CD4-positive, CD25-positive, alpha-beta regulatory T cell (primary cell): ENCODE results near the gene FBLL1. TPM values are rescaled to one million over a fixed set of nuclear protein-coding genes. Genes with fewer than 3 reads are reported as not detected.
"Not testable (repeated sequence)": the region's sequence is repeated elsewhere in the genome, so short reads cannot be mapped to it uniquely, and the experiment has no call there.

Experiments
- ATAC-seq, 2 donors: fragments of 150-1000 bp; cut with Tn5 transposase; one replicate each; pipeline ENCODE4 v1.10.0; 2021; ENCODE audit warnings: low read depth in 2 of 2, moderate number of reproducible peaks in 2 of 2, moderate library complexity in 1 of 2
- DNase-seq, 3 donors: peaks; one replicate each; pipeline versions ENCODE4 v3.0.0 to v3.0.0-alpha.2; 2012 to 2022; ENCODE audit warnings: mixed read lengths in 1 of 3
- H3K27ac ChIP-seq: one replicate; pipeline ENCODE4 v1.7.0; 2013; ENCODE audit warnings: mild to moderate bottlenecking, low read length; ENCODE audit not compliant: insufficient read depth, poor library complexity, severe bottlenecking
- H3K27me3 ChIP-seq: one replicate; pipeline ENCODE4 v1.7.0; 2013; ENCODE audit warnings: low read length; ENCODE audit not compliant: control insufficient read depth, insufficient read depth
- H3K36me3 ChIP-seq: one replicate; pipeline ENCODE4 v1.7.0; 2013; ENCODE audit warnings: mild to moderate bottlenecking, low read length, moderate library complexity; ENCODE audit not compliant: control insufficient read depth, insufficient read depth
- H3K4me1 ChIP-seq: 2 replicates; pipeline ENCODE4 v1.7.0; 2013; ENCODE audit warnings: mild to moderate bottlenecking, low read length; ENCODE audit not compliant: insufficient read depth, control insufficient read depth, poor library complexity, severe bottlenecking
- H3K4me3 ChIP-seq: one replicate; pipeline ENCODE4 v1.7.0; 2013; ENCODE audit warnings: low read depth, mild to moderate bottlenecking, low read length, moderate library complexity
- H3K9me3 ChIP-seq, 2 experiments: 1 replicate in 1 of 2; 2 replicates in 1 of 2; pipeline ENCODE4 v1.7.0; 2013; ENCODE audit warnings: low read length in 2 of 2, mild to moderate bottlenecking in 1 of 2, moderate library complexity in 1 of 2; ENCODE audit not compliant: control insufficient read depth in 2 of 2
- H3K27ac Mint-ChIP-seq, 3 donors: one replicate each; pipeline ENCODE4 v1.8.0; 2020 to 2022; ENCODE audit warnings: mild to moderate bottlenecking in 3 of 3, mixed read lengths in 3 of 3, moderate library complexity in 2 of 3
- H3K27me3 Mint-ChIP-seq: one replicate; pipeline ENCODE4 v1.8.0; 2022; ENCODE audit warnings: mild to moderate bottlenecking, mixed read lengths
- H3K36me3 Mint-ChIP-seq: one replicate; pipeline ENCODE4 v1.8.0; 2020; ENCODE audit warnings: mixed read lengths
- H3K4me1 Mint-ChIP-seq, 4 donors: one replicate each; pipeline ENCODE4 v1.8.0; 2020 to 2022; ENCODE audit warnings: mixed read lengths in 4 of 4, mild to moderate bottlenecking in 1 of 4
- H3K4me3 Mint-ChIP-seq, 4 donors: one replicate each; pipeline ENCODE4 v1.8.0; 2020 to 2022; ENCODE audit warnings: mild to moderate bottlenecking in 4 of 4, mixed read lengths in 4 of 4, moderate library complexity in 3 of 4
- H3K9me3 Mint-ChIP-seq, 7 donors: one replicate each; pipeline ENCODE4 v1.8.0; 2020 to 2022; ENCODE audit warnings: mixed read lengths in 7 of 7, mild to moderate bottlenecking in 3 of 7, moderate library complexity in 2 of 7
- polyA plus RNA-seq, 4 donors: library from polyadenylated mRNA; unstranded; fragments of 300-500 nt; fragmentation: Illumina TruSeq; gene quantifications; one replicate each; pipeline ENCODE4 v1.2.3, GENCODE V29; 2021
- total RNA-seq: library from RNA; stranded (reverse); gene quantifications from one replicate; pipeline ENCODE4 v1.2.3, GENCODE V29; 2022

The FBLL1 gene
- total and polyA plus RNA-seq, 5 donors from 2014 or later = not detected

DNA sequence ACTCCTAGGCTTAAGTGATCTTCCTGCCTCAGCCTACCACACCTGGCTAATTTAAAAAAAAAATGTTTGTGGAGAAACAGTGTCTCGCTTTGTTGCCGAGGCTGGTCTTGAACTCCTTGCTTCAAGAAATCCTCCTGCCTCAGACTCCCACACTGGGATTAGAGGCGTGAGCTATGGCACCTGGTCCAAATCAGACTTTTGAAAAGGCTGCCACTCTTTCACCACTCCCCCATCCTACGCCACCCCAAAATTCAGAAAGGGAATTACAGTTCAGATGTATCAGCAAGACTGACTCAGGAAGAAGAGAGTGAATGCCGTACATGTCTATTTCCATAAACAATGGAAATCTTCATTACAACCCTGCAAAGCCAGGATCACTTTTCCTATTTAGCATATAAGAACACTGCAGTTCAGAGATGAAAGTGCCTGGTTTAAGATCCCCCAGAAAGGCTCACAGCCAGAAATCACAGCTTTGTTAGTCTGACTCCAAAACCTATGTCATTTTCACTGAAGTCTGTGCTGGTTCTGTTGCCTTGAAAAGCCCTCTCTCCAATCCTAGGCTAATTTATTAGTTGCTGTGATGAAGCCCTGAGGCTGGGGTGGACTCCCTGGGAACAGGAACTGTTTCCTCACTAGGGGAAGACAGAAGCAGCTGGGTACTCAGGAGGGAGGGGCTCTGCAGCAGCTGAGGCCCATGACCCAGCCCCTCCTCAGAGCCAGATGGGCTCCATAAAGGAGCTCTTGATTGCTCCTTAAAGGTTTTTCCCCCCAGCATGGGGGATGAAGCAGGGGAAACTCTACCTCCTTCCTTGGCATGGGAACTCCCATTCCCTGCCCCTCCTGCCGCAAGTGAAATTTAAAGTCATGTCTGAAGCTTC, 3.1 kb downstream of the FBLL1 start:
- Histone ChIP-seq H3K4me1 (no peaks in the 10 kb centered on the region), H3K4me3 (no peak overlapping the region), H3K27me3 (peaks cover 17% of the 10 kb centered on the region), H3K36me3 (no peaks in the 10 kb centered on the region), H3K9me3 (no peaks in the 10 kb centered on the region), H3K27ac (no peak overlapping the region)
- H3K9me3 Mint-ChIP-seq = peaks cover 0 to 2% (median 0%) of the 10 kb centered on the region in 7 donors
- no peak overlapping the region for H3K27ac Mint-ChIP-seq
- H3K4me3 Mint-ChIP-seq = no peak overlapping the region
- DNase-seq (no peak), ATAC-seq (no peak)
- no peaks in the 10 kb centered on the region for H3K36me3 Mint-ChIP-seq
- peaks cover 59% of the 10 kb centered on the region for H3K27me3 Mint-ChIP-seq
- peaks cover 0 to 19% (median 0%) of the 10 kb centered on the region in 4 donors for H3K4me1 Mint-ChIP-seq

DNA sequence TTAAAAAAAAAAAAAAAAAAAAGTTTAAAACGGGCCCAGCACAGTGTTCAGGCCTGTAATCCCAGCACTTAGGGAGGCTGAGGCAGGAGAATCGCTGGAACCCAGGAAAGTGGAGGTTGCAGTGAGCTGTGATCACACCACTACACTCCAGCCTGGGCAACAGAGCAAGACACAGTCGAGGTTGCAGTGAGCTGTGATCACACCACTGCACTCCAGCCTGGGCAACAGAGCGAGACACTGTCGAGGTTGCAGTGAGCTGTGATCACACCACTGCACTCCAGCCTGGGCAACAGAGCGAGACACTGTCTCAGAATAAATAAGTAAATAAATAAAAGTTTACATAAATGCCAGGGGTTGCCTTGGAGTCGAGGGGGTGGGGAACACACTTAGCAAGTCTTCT, 5.2 kb downstream of the FBLL1 start:
- peaks cover 48% of the 10 kb centered on the region for H3K27me3 Mint-ChIP-seq
- not testable (repeated sequence) for H3K4me3 Mint-ChIP-seq, H3K36me3 Mint-ChIP-seq, ATAC-seq, H3K4me1 Mint-ChIP-seq, H3K27ac ChIP-seq, H3K36me3 ChIP-seq, DNase-seq, H3K9me3 Mint-ChIP-seq, H3K4me3 ChIP-seq, H3K9me3 ChIP-seq, H3K27ac Mint-ChIP-seq, H3K4me1 ChIP-seq
- H3K27me3 ChIP-seq = peaks cover 11% of the 10 kb centered on the region

DNA sequence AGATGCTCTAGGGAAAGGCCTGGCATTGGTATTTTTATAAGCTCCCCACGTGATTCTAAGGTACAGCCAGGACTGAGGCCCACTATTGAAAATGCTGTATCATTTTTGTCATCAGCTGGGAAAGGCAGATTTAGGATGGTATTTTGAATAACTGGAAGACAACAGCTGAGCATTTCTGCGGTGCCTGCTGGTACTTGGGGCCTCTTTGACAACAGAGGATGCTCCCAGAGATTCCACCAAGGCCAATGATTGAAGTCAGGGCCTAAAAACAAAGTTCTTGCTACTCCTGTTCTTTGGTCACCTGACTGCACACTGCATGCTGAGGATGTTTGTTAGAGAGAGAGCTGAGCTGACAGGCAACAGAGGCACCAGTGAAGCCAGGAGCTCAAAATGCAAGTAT, 8.1 kb downstream of the FBLL1 start:
- Histone ChIP-seq H3K36me3 (no peaks in the 10 kb centered on the region), H3K9me3 (no peaks in the 10 kb centered on the region), H3K4me1 (no peaks in the 10 kb centered on the region), H3K27ac (no peak overlapping the region), H3K4me3 (no peak overlapping the region), H3K27me3 (no peaks in the 10 kb centered on the region)
- no peak for ATAC-seq
- H3K36me3 Mint-ChIP-seq = no peaks in the 10 kb centered on the region
- no peak overlapping the region for H3K27ac Mint-ChIP-seq
- H3K27me3 Mint-ChIP-seq = peaks cover 28% of the 10 kb centered on the region
- no peak for DNase-seq
- no peak overlapping the region for H3K4me3 Mint-ChIP-seq
- no peaks in the 10 kb centered on the region for H3K4me1 Mint-ChIP-seq
- H3K9me3 Mint-ChIP-seq = peaks cover 0 to 1% (median 0%) of the 10 kb centered on the region in 7 donors

DNA sequence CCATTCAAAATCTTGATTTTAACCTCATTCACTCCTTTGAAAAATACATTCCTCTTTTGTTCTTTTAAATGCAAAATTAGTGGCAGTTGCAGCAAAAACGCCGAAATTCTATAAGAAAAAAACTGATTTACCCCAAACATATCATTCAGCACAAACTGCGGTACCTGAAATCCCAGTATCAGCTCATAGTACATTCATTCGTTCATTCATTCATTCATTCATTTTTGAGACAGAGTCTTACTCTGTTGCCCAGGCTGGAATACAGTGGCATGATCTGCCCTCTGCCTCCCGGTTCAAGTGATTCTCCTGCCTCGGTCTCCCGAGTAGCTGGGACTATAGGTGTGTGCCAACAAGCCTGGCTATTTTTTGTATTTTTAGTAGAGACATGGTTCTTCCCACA, 20.4 kb downstream of the FBLL1 start:
- H3K27me3 ChIP-seq = no peaks in the 10 kb centered on the region
- peaks cover 30% of the 10 kb centered on the region for H3K36me3 ChIP-seq
- no peak overlapping the region for H3K27ac Mint-ChIP-seq

DNA sequence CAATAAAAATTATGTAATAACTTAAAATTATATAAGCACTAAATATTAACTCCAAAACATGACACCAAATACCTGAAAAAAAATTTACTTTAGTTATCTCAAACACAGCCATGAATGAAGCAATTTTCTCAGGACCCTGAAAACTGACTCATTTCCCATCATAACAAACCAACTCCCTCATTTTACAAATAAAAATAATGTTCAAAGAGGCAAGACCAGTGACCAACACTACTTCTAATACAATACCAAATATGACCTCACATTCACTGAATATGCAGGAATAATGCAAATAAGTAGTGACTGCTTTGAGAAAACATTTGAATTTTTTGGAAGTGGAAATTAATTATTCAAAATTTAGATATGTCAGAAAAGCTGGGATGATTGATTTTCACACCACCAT, 21.6 kb downstream of the FBLL1 start:
- Mint-ChIP-seq H3K36me3 (peaks cover 47% of the 10 kb centered on the region), H3K9me3 (peaks cover 0 to 5% (median 0%) of the 10 kb centered on the region in 7 donors), H3K27ac (no peak overlapping the region), H3K4me1 (peaks cover 0 to 8% (median 3%) of the 10 kb centered on the region in 4 donors), H3K4me3 (no peak overlapping the region), H3K27me3 (no peaks in the 10 kb centered on the region)
- peaks cover 35% of the 10 kb centered on the region for H3K36me3 ChIP-seq
- H3K9me3 ChIP-seq = no peaks in the 10 kb centered on the region
- no peaks in the 10 kb centered on the region for H3K4me1 ChIP-seq
- ATAC-seq = no peak
- no peaks in the 10 kb centered on the region for H3K27me3 ChIP-seq
- H3K4me3 ChIP-seq = no peak overlapping the region
- H3K27ac ChIP-seq = no peak overlapping the region
- no peak for DNase-seq

More for the DNA sequence above, 20.4 kb downstream of the FBLL1 start:
- Histone ChIP-seq H3K4me1 (no peaks in the 10 kb centered on the region), H3K27ac (no peak overlapping the region), H3K9me3 (no peaks in the 10 kb centered on the region), H3K4me3 (no peak overlapping the region)
- ATAC-seq = no peak
- Mint-ChIP-seq H3K9me3 (peaks cover 0 to 5% (median 0%) of the 10 kb centered on the region in 7 donors), H3K4me1 (peaks cover 0 to 8% (median 3%) of the 10 kb centered on the region in 4 donors), H3K36me3 (peaks cover 49% of the 10 kb centered on the region), H3K27me3 (no peaks in the 10 kb centered on the region), H3K4me3 (no peak overlapping the region)
- DNase-seq = no peak

DNA sequence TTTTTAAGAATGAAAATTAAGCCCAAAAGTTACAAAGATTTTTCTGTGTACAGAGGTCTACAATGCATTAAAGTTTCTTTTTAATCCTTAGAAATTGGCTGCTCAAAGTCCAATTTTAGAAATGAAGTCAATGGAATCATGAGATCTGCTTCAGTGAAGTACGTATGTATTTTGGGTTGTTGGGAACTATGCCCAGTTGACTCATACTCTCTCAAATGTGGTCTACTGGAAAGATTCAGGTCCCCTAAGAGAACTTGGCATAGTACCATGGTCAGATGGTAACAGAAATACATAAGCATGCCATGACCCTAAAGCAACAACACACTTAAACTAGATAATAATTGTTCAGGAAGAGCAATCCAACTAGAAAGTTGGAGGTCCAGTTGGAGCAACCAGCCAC, 23.0 kb downstream of the FBLL1 start:
- no peak overlapping the region for H3K27ac ChIP-seq
- H3K4me3 Mint-ChIP-seq = no peak overlapping the region
- H3K36me3 ChIP-seq = peaks cover 45% of the 10 kb centered on the region
- H3K36me3 Mint-ChIP-seq = peaks cover 49% of the 10 kb centered on the region
- H3K27ac Mint-ChIP-seq = no peak overlapping the region
- H3K4me1 ChIP-seq = no peaks in the 10 kb centered on the region
- H3K27me3 ChIP-seq = no peaks in the 10 kb centered on the region
- ATAC-seq (no peak), DNase-seq (no peak)
- no peaks in the 10 kb centered on the region for H3K9me3 ChIP-seq
- no peaks in the 10 kb centered on the region for H3K27me3 Mint-ChIP-seq
- peaks cover 0 to 2% (median 0%) of the 10 kb centered on the region in 7 donors for H3K9me3 Mint-ChIP-seq
- H3K4me3 ChIP-seq = no peak overlapping the region
- H3K4me1 Mint-ChIP-seq = peaks cover 0 to 8% (median 3%) of the 10 kb centered on the region in 4 donors

DNA sequence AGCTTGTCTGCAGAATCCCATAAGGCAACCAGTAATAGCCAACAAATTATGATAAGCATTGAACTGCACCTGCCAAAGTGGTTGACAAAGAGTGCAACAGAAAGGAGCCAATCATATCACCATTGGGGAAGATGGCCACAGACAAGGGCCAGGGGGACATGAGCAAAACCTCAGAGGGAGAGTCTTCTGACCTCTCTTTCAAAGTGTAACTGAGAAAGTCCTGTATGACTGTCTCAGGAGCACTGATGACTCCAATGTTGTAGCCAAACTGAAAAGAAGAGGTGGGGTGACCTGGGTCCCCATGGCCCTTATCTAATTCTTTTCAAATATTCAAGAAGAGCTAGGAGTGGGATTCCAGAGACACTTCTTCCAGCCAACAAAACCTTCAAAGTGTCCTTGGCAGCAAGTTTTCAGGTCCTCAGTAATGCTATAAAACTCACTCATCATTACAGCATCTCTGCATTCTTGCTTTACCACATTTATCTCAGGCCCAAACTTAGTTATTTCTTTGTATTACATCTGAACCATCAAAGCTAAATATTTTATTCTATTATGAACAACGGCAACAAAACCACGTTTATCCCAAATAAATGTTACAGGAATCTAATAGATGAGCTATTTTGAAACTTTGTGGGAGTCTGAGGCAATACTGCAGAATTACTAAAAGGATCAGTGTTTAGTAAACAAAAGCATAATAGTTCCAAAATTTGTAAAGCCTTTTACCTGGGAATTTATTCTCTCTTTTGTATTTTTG, 24.4 kb downstream of the FBLL1 start:
- Mint-ChIP-seq H3K27me3 (no peaks in the 10 kb centered on the region), H3K4me3 (no peak overlapping the region), H3K36me3 (peaks cover 41% of the 10 kb centered on the region), H3K9me3 (peaks cover 0 to 2% (median 0%) of the 10 kb centered on the region in 7 donors), H3K4me1 (peaks cover 0 to 8% (median 3%) of the 10 kb centered on the region in 4 donors), H3K27ac (no peak overlapping the region)
- no peaks in the 10 kb centered on the region for H3K4me1 ChIP-seq
- H3K27ac ChIP-seq = no peak overlapping the region
- H3K9me3 ChIP-seq = no peaks in the 10 kb centered on the region
- peaks cover 52% of the 10 kb centered on the region for H3K36me3 ChIP-seq
- DNase-seq = no peak
- ATAC-seq = no peak
- no peaks in the 10 kb centered on the region for H3K27me3 ChIP-seq
- H3K4me3 ChIP-seq = no peak overlapping the region
